GM12878 (cell line): Measurements from ENCODE around the gene NCDN. TPM values are rescaled to one million over a fixed set of nuclear protein-coding genes. Genes with fewer than 3 reads are reported as not detected.

Experiments
- ATAC-seq: fragments of 200-7000 bp; cut with Tn5 transposase; 3 replicates; pipeline ENCODE4 v1.9.1; 2020; ENCODE audit warnings: mild to moderate bottlenecking, moderate library complexity
- BruUV-seq: library from RNA; stranded (reverse); fragments of 400-500 nt; replicated peaks from 2 replicates; lab custom pipeline; 2021; lab: Mats Ljungman, UMichigan
- CTCF ChIA-PET: fragments of 300-600 bp; sonication (Branson Sonifier 250); formaldehyde crosslinking; extraction: SDS; loops from one replicate; lab custom pipeline; 2021; ENCODE audit warnings: inconsistent platforms; lab: Yijun Ruan, JAX
- POLR2A ChIA-PET: fragments of 350-600 bp; formaldehyde crosslinking; extraction: SDS; loops from one replicate; lab custom pipeline; 2021; ENCODE audit warnings: inconsistent platforms; lab: Charles Lee
- RAD21 ChIA-PET: fragments of 300-600 bp; sonication (Branson Sonifier 250); formaldehyde crosslinking; loops from one replicate; lab custom pipeline; 2023; ENCODE audit warnings: antibody characterized with exemption; ENCODE audit not compliant: unreplicated experiment; lab: Charles Lee
- SMC1A ChIA-PET: fragments of 300-600 bp; sonication (Branson Sonifier 250); formaldehyde crosslinking; loops from one replicate; lab custom pipeline; 2023; ENCODE audit not compliant: unreplicated experiment, uncharacterized antibody; lab: Charles Lee
- DNase-seq: peaks from one replicate; pipeline ENCODE4 v3.0.0-alpha.2; 2011; ENCODE audit warnings: low read depth, low spot score
- FAIRE-seq: peaks from 3 replicates; lab custom pipeline; 2011; peaks lifted over from hg19 to GRCh38; lab: Jason Lieb, UNC
- H2AFZ ChIP-seq: 2 replicates; pipeline ENCODE4 v1.6.0; 2011; ENCODE audit warnings: low read depth, low read length, control low read depth; ENCODE audit not compliant: control insufficient read depth
- H3K27ac ChIP-seq: 2 replicates; pipeline ENCODE4 v1.5.1; 2011; ENCODE audit warnings: control low read depth; ENCODE audit not compliant: control insufficient read depth, insufficient read depth
- H3K27me3 ChIP-seq, 2 experiments: replicated peaks in 1 of 2; 2 replicates each; pipeline versions ENCODE4 v1.6.0 to v1.6.1; 2011; ENCODE audit warnings: low read length in 1 of 2; ENCODE audit not compliant: control insufficient read depth in 2 of 2, insufficient read depth in 2 of 2
- H3K36me3 ChIP-seq, 2 experiments: 2 replicates each; pipeline ENCODE4 v1.5.1; 2011; ENCODE audit warnings: low read length in 1 of 2; ENCODE audit not compliant: control insufficient read depth in 2 of 2, insufficient read depth in 2 of 2
- H3K4me1 ChIP-seq: 2 replicates; pipeline ENCODE4 v1.6.1; 2011; ENCODE audit warnings: mild to moderate bottlenecking, low read length, moderate library complexity, mixed read lengths; ENCODE audit not compliant: control insufficient read depth, insufficient read depth
- H3K4me2 ChIP-seq: 2 replicates; pipeline ENCODE4 v1.6.0; 2011; ENCODE audit warnings: control low read depth; ENCODE audit not compliant: control insufficient read depth, insufficient read depth
- H3K4me3 ChIP-seq: fragments of 200-600 bp; sonication (generic); 2 replicates; pipeline ENCODE4 v1.5.1; 2016
- H3K79me2 ChIP-seq: 2 replicates; pipeline ENCODE4 v1.6.0; 2011; ENCODE audit warnings: low read length; ENCODE audit not compliant: control insufficient read depth, insufficient read depth
- H3K9ac ChIP-seq: 2 replicates; pipeline ENCODE4 v1.8.0; 2011; ENCODE audit warnings: low read length, control low read depth, mixed read lengths; ENCODE audit not compliant: control insufficient read depth, insufficient read depth
- H3K9me3 ChIP-seq: replicated peaks from 3 replicates; pipeline ENCODE4 v1.5.1; 2011; ENCODE audit warnings: mild to moderate bottlenecking, low read length; ENCODE audit not compliant: control insufficient read depth, insufficient read depth
- H4K20me1 ChIP-seq: 2 replicates; pipeline ENCODE4 v1.6.0; 2011; ENCODE audit not compliant: control insufficient read depth, insufficient read depth
- BCL11A ChIP-seq: IDR thresholded peaks from 2 replicates; pipeline ENCODE4 v1.6.1; 2011; ENCODE audit warnings: low read depth, low read length
- BHLHE40 ChIP-seq, 2 experiments: fragments of 450-650 bp in 1 of 2; IDR thresholded peaks; 2 replicates each; pipeline ENCODE4 v1.6.1; 2011 to 2017; ENCODE audit warnings: low read depth in 2 of 2, borderline replicate concordance in 1 of 2, improper control_type of control experiment in 1 of 2, low read length in 1 of 2, mild to moderate bottlenecking in 1 of 2
- BRCA1 ChIP-seq: IDR thresholded peaks from 2 replicates; pipeline ENCODE4 v1.6.1; 2011; ENCODE audit warnings: low read depth, low read length, improper control_type of control experiment
- ESRRA ChIP-seq: IDR thresholded peaks from 2 replicates; pipeline ENCODE4 v1.6.1; 2012; ENCODE audit warnings: mild to moderate bottlenecking, low read length, improper control_type of control experiment
- KDM1A ChIP-seq: fragments of 200-600 bp; sonication (generic); IDR thresholded peaks from 2 replicates; pipeline ENCODE4 v1.6.1; 2016; ENCODE audit warnings: borderline replicate concordance
- MEF2A ChIP-seq: IDR thresholded peaks from 2 replicates; pipeline ENCODE4 v1.6.1; 2011; ENCODE audit warnings: low read depth, mild to moderate bottlenecking, low read length, moderate library complexity; ENCODE audit not compliant: insufficient read depth
- MTA2 ChIP-seq: fragments of 450-650 bp; IDR thresholded peaks from 2 replicates; pipeline ENCODE4 v1.6.1; 2016; ENCODE audit warnings: low read depth, mild to moderate bottlenecking, moderate library complexity
- NBN ChIP-seq: fragments of 450-650 bp; IDR thresholded peaks from 2 replicates; pipeline ENCODE4 v1.6.1; 2016
- POLR2AphosphoS2 ChIP-seq: IDR thresholded peaks from 2 replicates; pipeline ENCODE4 v1.6.1; 2011; ENCODE audit warnings: low read depth, mild to moderate bottlenecking, low read length, improper control_type of control experiment, moderate library complexity
- RELA ChIP-seq: fragments of 450-650 bp; IDR thresholded peaks from 2 replicates; pipeline ENCODE4 v1.8.0; 2014; ENCODE audit warnings: borderline replicate concordance; ENCODE audit not compliant: partially characterized antibody
- RFX5 ChIP-seq: IDR thresholded peaks from 2 replicates; pipeline ENCODE4 v1.6.1; 2011; ENCODE audit warnings: low read depth, low read length, improper control_type of control experiment
- SPI1 ChIP-seq: IDR thresholded peaks from 2 replicates; pipeline ENCODE4 v1.6.1; 2011; ENCODE audit warnings: low read depth, mild to moderate bottlenecking, low read length, moderate library complexity, borderline replicate concordance; ENCODE audit not compliant: insufficient read depth
- TAF1 ChIP-seq: IDR thresholded peaks from 2 replicates; pipeline ENCODE4 v1.6.1; 2011; ENCODE audit warnings: mild to moderate bottlenecking, low read depth, low read length, borderline replicate concordance
- TCF12 ChIP-seq: IDR thresholded peaks from 2 replicates; pipeline ENCODE4 v1.6.1; 2011; ENCODE audit warnings: low read depth, mild to moderate bottlenecking, low read length
- in situ Hi-C: fragments of 300-500 bp; cut with MboI; formaldehyde crosslinking; loops from 9 replicates; pipeline ENCODE4 v1.14.3; 2018; ENCODE audit warnings: mixed read lengths
- intact Hi-C: fragments of 100-400 bp; cut with micrococcal nuclease; formaldehyde crosslinking; loops from one replicate; pipeline ENCODE4 v1.14.2; 2022; ENCODE audit not compliant: unreplicated experiment
- polyA plus RNA-seq, 11 experiments: library from polyadenylated mRNA; depleted of rRNA in 4 of 11; unstranded in 6 of 11; stranded (reverse) in 5 of 11; fragments of >200 nt; fragmentation: Nextera tagmentation in 4 of 11; fragmentation: Illumina TruSeq in 1 of 11; extraction: Ambion mirVana in 4 of 11; extraction: Trizol in 1 of 11; gene quantifications; 1 replicate in 1 of 11; 2 replicates in 10 of 11; pipeline versions ENCODE4 v1.2.1 to v1.2.3, GENCODE V29; 2011 to 2016; ENCODE audit warnings: inconsistent platforms in 2 of 11, missing spikeins in 2 of 11, low read depth in 1 of 11
- total RNA-seq, 4 experiments: library from RNA; depleted of rRNA in 3 of 4; stranded (reverse); fragments of >200 nt in 3 of 4; fragmentation: Illumina TruSeq in 1 of 4; extraction: Trizol in 1 of 4; gene quantifications; 2 replicates each; pipeline versions ENCODE4 v1.2.1 to v1.2.3, GENCODE V29; 2013 to 2021
- TF ChIP-seq, protein P1 (sequence below): fragments of 450-650 bp; IDR thresholded peaks from 2 replicates; pipeline ENCODE4 v1.6.1; 2016; ENCODE audit warnings: mild to moderate bottlenecking

Gene NCDN
- total and polyA plus RNA-seq, 10 of the 15 experiments (the other 5 are each of a cell fraction or from before 2014, with no cell fraction given), result 1.8 to 25.5 (median 10.9) TPM

DNA sequence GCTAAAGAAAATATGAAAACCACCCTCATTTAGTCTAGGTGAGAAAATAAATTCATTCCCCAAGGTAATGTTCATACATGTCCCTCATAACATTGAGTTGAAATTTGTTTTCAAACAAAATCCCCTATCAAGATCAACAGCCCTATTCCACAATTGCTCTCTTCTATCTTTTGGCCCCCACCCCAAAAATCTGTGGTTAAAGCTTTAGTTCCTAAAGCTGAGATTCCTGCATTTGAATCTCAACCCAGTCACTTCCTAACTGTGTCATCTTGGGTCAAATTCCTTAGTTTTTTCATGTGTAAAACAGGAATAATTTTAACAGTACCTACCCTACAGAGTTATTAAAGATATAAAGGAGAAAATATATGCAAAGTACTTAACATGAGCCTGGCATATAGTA lies 22.4 kb upstream of the NCDN start:
- BruUV-seq, result no TSS peak
- TF ChIP-seq, protein P1, sequence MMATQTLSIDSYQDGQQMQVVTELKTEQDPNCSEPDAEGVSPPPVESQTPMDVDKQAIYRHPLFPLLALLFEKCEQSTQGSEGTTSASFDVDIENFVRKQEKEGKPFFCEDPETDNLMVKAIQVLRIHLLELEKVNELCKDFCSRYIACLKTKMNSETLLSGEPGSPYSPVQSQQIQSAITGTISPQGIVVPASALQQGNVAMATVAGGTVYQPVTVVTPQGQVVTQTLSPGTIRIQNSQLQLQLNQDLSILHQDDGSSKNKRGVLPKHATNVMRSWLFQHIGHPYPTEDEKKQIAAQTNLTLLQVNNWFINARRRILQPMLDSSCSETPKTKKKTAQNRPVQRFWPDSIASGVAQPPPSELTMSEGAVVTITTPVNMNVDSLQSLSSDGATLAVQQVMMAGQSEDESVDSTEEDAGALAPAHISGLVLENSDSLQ, result no peak
- TF ChIP-seq SPI1 (no peak), ESRRA (no peak), MTA2 (no peak), MEF2A (no peak), BCL11A (no peak), TCF12 (no peak), TAF1 (no peak), KDM1A (no peak), BRCA1 (no peak), RFX5 (no peak), POLR2AphosphoS2 (no peak), RELA (no peak), NBN (no peak), BHLHE40 (IDR thresholded peaks at IDR 0.05; ENCODE audit: borderline replicate concordance in 1 of 2, low read depth in 2 of 2, low read length in 1 of 2) (no peak)
- ChIA-PET CTCF (interaction anchor here (1.1 to 12.7 kb wide), 10 partner anchors 14 to 192 kb away, joined by 3 to 260 read pairs (median 12); partner anchors contain the start of genes KIAA0319L and NCDN), SMC1A (interaction anchor here (0.8 to 8.8 kb wide), 14 partner anchors 10 to 181 kb away, joined by 3 to 254 read pairs (median 7); partner anchors contain the start of genes KIAA0319L and NCDN), POLR2A (interaction anchor here (0.6 to 7.3 kb wide), 6 partner anchors 21 to 84 kb away, joined by 3 to 65 read pairs (median 8); partner anchors contain the start of genes KIAA0319L and NCDN), RAD21 (interaction anchor here (1.2 to 8.4 kb wide), 6 partner anchors 15 to 83 kb away, joined by 3 to 139 read pairs (median 28); partner anchors contain the start of genes KIAA0319L and NCDN)
- Histone ChIP-seq H3K27ac (no peak overlapping the region), H4K20me1 (no peaks in the 10 kb centered on the region), H3K4me3 (no peak overlapping the region), H3K4me2 (no peak overlapping the region), H3K79me2 (peaks cover 46% of the 10 kb centered on the region), H3K36me3 (peaks cover 4 to 10% of the 10 kb centered on the region in 2 experiments; a peak in 2 of 4 replicates), H3K9me3 (peaks cover 23% of the 10 kb centered on the region), H3K9ac (no peak overlapping the region), H3K4me1 (peaks cover 25% of the 10 kb centered on the region), H3K27me3 (no peaks in the 10 kb centered on the region), H2AFZ (no peak overlapping the region)
- intact Hi-C loops (no loop called here), in situ Hi-C loops (no loop called here)
- ATAC-seq, result no peak
- FAIRE-seq, result no peak
- no peak for DNase-seq
